ENCODE results near the gene LBX1.

Gene LBX1, protein sequence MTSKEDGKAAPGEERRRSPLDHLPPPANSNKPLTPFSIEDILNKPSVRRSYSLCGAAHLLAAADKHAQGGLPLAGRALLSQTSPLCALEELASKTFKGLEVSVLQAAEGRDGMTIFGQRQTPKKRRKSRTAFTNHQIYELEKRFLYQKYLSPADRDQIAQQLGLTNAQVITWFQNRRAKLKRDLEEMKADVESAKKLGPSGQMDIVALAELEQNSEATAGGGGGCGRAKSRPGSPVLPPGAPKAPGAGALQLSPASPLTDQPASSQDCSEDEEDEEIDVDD

DNA sequence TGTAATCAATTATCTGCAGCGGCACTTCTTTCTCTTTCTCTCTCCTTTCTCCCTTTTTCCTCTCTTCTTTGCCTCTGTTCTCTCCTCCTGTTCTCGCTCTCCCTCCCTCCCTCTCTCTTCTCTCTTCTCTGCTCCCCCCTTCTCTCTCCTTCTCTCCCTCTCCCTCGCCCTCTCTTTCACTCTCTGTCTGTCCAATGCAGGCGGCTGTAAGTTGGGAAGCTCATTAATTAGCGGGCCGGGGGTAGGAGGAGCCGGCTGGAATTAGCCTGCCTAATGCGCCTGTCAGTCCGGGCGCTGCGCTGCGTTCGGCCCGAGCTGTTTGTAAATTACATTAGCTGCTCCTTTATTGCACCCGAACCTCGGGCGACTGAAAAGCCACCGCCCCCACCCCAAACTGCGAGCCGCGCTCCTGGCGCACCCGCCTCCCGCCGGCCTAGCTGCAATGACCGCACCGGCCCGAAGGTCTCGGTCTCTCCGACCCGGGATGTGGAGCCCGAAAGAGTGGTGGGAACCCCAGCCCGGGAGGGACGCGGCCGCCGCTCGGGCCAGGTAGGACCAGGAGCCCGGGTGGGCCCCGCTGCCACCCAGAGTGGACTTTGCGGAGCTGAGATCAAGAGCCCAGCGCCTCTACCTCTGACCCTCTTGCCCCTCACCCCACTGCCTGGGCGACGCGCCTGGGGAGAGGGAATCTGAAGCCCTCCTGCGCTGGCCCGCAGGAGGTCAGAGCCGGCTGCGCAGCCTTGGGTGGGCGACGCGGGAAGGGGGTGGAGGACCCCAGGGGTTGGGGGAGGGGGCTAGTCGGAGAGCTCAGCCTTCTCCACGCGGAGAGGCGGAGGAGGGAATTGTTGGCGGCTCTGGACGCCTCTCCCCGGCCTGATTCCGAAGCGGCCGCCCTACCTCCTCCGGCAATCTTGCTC is at the start of gene LBX1:
TSS of gene LBX1 (minus strand) at position 198 of the 917 bp plus-strand sequence. CDS start 648 bp downstream, outside the sequence.
- DNase-seq: no peak

DNA sequence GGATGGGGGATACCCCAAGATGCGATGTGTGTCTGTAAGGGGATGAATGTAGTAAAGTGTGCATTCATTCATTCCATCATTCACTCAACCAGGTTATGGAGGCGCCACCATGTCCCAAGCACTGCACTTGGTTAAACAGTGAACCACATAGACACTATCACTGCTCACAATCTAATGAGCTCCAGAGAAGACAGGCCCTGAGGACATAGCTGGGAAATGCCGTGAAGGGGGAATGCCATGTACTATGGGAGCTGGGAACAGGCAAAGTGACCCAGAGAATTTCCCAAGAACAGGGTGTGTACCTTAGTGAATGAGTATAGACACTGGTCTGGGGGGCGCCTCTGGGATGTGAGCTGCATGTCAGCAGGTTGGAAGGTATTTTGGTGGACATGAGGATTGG is 44.5 kb upstream of the LBX1 start:
- no peak for DNase-seq

DNA sequence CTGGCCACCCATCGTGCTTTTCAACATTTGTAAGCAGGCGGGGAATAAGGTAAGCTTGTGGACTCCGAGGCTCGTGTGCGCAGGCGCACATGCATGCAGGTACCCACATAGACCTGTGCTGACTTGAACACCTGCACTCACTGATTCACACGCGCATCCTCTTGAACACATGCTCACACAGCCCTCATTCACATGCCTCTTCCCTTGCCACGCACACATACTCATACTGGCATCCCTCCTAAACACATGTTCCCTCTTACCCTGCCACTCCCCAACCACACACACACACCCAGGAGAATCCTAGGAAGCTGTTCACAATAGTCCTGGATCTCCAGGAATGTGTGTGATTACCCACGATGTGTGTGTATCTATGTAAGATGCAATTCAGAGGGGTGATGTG is 44.1 kb upstream of the LBX1 start:
- no peak for DNase-seq

DNA sequence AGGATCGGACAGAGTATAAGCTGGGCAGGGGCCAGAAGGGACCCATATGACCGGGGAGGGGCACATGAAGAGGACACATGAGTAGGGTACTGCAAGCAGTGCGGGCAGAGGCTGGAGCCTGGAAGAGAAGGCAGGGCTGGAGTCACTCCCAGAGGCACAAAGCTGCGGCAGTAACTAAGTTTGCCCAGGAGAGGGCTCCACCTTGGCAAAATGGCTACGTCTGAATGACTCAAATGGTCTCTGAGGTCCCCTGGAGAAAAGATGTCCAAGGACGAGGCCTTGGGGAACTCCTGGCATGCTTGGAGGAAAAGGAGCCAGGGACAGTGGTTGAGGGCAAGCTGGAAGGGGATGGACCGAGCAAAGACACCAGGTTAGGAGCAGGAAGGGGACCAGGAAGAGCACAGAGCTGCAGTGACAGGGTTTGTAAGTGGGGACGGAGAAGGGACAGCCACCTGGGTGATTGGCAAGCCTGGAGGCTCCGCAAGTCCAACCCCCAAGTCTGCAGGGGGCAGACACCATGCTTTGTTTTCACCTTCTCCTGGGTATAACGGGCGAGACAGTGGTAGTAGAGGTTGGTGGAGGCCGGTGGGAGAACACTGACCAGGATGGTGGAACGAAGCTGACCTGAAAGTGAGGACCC is 43.1 kb upstream of the LBX1 start:
- peak; percentile 42 for DNase-seq

DNA sequence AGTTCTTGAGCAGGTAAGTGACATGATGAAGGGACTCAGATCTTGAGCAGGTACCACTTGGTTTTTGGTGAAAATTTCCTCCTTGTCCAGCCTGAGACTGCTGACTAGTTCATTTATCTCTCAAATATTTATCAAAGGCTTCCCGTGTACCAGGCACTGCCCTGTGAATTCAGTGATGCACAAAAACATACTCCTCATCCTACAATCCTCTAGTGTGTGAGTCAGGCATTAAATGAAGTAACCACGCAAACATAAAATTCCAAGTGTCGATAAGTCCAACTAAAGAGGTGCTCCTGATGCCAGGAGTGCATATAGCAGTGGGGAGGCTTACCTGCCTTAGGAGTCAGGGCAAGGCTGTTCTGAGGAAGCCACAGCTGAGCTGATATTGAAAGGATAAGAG is 41.5 kb upstream of the LBX1 start:
- DNase-seq: no peak

DNA sequence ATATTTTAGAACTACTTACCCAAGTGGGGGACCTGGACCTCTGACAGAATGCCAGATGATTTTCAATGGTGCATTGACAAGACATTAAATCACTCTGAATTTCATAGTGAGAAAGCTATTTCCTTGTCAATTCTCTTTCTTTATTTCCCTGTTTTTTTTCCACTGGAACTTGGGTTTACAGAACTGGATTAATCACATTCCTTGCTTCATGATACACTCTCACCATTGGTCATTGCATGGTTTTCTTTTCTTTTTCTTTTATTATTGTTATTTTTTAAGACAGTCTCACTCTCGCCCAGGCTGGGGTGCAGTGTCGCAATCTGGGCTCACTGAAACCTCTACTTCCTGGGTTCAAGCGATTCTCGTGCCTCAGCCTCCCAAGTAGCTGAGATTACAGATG is 38.5 kb upstream of the LBX1 start:
- DNase-seq: no peak

DNA sequence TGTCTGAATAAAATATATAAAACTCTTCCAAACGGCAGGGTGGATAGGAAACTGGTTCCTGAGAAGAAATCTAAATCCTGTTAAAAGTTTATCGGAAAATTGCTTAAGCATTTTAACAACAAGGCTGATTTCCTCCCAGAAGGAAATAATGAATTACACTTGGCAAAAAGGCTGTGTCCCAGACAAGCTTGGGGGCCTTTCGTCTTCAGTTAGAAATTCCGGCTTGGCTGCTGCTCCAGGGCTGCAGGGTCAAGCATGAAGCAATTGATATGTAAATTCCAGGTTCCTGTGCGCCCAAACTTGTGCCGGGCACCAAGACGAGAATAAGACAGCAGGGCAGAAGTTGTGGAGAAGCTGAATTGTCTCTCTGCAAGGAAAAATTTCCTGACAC is 38.0 kb upstream of the LBX1 start:
- no peak for DNase-seq

DNA sequence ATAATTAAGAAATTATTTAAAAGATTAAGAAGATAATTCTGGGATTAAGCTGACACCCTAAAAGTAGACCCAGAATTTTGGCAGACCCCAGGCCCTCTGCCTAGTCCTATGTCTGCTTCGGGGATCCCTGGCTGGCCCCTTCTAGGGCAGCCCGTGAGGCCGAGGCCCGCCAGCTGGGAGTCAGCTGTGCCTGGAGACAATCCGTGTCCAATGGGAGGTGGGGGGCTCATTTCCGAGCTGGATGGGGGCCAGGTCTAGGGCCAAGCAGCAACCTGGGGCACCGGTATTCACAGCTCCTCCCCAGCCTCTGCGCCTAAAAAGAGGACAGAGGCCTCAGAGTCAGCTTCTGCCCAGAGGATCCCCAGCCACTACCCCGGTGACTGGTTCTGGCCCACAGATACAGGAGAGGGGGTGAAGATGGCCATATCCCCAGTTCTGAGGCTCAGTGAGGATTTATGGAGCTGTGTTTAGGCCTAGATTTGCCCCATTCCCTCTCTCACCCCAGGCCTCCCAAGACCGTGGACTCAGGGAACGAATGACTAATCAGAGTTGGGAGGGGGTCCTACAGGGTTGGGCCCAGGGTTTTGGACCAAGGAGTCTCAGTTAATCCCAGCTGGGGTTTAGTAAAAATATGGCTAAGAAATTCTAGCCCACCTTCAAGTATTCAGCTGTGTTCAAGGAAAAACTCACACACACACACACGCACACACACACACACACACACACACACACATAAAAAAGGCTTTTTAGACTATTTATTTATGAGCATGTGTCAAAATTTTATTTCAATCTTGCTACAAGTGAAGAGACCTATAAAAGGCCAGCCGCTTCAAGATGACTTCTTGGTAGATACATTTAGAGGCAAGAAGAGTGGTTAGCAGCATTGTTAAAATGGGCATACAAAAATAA is 37.4 kb upstream of the LBX1 start:
- DNase-seq: no peak

DNA sequence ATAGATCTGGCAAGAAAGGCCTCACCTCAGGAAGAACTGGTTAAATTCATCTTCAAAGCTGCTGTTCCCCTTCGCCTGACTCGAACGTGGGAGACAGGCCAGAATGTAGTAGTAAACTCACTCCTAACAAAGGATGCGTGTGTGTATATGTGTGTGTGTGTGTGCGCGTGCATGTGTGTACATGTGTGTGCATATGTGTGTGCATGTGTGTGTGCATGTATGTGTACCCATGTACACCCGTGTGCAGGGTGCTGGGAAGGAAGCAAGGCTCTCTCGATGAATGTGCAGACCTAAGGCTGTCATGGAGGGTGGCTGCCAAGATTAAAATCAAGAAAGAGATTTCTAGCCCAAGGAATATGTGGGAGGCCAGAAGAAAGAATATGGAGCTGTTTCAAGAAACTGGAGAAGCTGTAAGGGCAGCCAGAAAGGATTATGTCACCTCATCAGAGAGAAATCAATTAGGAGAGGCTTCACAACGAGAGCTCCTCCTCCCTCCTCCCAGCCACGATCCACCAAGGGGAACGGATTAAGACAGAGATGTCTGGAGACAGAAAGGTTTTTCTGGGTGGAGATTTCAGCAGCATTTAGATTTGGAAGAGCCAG is 34.0 kb upstream of the LBX1 start:
- DNase-seq: no peak

DNA sequence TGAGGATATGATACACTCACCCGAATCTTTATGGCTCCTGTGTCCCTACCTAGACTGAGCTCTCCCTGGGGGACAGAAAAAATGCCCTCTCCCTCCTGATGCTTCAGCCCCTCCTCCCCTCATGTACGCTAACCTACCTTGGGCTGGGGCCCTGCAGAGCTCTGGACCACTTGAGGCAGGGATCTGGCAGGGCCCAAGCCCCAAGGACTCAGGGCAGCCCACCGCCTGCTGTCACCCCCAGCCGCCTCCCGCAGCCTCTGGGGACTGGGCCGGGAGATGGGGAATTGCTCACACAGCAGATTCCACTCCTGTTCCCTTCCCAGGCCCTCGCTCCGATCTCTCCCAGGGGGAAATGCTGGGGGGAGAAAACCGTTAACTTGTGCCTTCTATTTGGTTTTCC is 32.9 kb upstream of the LBX1 start:
- no peak for DNase-seq

DNA sequence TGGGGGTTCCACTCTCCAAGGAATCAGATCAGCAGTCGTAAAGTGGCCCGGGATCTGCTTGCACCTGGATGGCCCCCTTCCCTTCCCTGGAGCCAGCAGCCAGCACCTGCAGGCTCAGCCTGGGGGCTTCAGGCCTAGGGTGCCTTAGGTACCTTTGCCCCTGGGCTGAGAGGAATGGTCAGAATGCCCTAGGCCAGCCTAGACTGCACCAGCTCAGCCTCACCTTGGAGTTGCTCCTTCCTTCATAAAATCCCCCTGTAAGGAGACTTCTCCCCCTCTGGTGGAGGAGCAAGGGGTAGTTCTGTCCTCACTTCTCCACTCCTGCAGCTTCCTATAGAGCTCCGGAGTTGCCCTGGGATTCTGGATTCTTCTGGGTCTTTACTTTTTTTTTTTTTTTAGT is 32.4 kb upstream of the LBX1 start:
- DNase-seq: no peak

DNA sequence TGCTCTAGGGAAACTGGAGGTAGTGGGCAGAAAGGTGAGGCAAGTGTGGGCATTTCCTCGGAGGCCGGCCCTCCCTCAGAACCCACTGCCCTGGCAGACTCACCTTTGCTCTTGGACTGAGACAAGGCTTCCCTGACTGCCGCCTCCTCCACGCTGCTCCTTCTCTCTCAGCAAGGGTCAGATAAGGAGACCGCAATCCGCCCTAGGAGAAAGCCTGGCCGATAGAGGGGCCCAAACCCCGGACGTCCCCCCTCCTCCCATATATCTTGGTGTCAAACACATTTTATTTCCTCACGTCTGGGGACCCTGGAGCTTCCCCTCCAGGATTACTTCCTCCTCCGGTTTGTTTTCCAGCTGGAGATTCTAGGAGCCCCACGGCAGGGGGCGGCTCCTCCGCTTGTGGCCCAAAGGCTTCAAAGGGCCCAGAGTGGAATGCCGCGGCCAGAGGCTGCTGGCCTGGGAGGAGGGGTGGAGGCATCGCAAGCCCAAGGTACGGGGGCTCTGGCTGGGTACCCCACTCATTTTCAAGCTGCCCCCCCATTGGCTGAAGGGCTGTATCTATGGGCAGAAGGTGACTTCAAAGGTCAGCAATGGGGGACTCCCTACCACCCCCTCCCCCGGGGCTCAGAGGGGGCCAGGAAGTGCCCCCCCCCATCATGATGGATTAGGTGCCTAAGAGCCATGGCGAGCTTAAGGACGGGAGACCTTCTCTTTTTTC is 31.7 kb upstream of the LBX1 start:
- DNase-seq: no peak

DNA sequence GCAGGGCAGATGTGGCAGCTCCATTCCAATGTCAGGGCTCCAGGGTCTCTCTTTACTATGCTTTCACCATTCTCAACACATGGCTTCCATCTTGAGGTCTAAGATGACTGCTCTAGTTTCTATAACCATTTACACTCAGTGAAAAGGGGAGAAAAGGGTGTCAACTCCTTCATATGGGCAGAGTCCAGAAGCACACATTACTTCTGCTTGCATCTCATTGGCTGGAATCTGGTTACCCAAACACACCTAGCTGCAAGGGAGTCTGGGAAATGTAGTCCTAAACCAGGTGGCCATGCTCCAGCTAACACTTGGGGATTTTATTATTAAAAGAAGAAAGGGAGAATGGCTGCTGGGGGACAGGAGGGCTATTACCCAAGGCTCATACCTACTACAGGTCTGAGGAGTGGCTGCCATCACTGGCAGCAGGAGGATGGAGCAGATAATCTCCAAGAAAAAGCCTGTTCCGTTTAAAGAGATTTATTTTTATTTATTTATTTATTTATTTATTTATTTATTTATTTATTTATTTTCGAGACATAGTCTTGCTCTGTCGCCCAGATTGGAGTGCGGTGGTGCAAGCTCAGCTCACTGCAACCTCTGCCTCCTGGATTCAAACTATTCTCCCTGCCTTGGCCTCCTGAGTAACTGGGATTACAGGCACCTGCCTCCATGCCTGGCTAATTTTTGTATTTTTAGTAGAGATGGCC is 29.1 kb upstream of the LBX1 start:
- no peak for DNase-seq

DNA sequence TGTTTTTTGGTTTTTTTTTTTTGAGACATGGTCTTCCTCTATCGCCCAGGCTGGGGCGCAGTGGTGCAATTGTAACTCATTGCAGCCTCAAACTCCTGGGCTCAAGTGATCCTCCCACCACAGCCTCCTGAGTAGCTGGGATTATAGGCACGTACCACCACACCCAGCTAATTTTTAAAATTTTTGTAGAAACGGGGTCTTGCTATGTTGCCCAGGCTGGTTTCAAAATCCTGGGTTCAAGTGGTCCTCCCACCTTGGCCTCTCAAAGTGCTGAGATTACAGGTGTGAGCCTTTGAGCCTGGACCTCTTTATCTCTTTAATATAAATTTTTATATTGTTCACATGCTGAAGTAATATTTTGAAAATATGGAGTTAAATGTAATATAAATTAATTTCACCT is 28.2 kb upstream of the LBX1 start:
- no peak for DNase-seq

DNA sequence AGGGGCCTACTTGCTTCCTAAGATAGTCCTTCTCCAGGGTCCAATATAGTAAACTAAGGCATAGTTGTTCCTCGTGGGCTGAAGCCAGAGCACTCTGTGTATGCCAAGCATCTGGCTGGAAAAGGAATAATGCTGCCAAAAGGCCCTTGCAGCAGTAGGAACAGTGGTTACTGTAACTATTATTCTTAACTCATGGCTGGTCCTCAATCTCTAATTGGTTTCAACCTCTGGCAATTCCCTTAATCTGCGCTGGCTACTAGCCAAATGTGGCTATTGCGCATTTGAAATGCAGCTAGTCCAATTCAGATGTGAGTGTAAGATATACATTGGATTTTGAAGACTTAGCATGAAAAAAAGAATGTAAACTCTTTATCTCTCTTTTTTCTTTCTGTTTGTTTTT is 27.8 kb upstream of the LBX1 start:
- no peak for DNase-seq

DNA sequence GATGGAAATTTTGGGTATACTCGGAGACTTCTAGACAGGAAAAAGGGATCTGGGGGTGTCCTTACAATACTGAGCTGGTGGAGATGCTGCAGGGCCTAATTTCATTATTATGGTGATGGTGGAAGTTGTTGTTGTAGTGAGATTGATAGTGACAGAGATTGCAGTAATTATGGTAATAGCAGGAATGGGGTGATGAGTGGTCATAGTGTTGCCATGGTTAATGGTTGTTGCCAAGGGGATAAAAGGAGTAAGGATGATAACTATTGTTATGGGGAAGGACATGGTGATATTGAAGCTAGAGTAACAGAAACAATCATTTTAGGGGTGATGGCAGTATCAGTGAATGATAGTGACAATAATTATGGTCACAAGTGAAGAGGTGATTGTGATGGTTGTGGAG is 27.1 kb upstream of the LBX1 start:
- DNase-seq: no peak

DNA sequence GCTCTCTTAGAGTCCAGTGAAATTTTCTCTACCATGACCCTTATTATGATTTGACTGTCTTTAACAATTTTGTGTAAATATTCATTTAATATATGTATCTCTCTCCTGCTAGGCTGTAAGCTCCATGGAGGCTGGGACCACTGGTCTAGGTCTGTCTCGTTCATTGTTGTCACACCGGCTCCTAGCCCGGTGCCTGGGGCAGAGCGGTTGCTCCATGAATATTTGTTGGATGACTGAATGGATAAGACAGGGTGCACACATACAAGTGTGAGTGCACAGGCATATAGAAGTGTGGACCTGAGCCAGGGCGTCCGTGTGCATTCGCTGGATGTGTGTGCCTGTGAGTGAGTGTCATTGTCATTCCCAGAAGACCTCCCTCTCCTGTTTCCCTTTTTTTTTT is 20.9 kb upstream of the LBX1 start:
- no peak for DNase-seq

DNA sequence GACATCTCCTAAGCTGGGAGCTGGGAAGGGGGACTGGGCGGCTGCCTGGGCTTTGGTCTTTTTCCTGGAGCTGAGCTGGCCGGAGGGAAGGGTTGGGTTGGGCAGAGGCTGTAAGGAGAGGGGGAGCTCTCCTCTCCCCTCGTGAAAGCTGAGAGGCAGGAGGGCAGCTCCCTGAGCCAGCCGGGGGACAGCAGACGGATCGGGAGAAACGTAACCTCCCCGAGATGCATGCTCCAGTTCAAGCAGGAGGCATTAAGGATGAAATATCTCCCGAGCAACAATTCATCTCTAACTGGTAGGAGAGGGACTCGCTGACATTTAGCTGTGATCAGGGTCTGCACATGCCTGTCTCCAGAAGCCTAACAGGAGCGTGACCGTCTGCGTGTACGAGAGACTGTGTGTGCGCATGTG is 19.9 kb upstream of the LBX1 start:
- no peak for DNase-seq

DNA sequence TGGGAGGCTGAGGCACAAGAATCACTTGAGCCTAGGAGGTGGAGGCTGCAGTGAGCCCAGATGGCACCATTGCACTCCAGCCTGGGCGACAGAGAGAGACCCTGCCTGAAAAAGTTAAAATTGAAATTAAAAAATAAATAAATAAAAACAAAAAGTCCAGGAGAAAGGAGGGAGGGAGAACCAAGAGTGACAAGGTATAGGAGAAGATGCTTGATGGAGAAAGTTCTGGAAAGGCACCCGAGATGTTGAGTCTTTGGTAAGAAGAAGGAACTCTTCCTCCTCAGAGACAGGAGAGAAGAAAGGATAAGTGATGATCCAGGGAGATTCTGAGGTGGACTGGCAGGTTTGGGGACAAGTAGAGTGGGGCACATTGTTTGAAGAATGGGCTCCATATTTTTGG is 17.4 kb upstream of the LBX1 start:
- no peak for DNase-seq

DNA sequence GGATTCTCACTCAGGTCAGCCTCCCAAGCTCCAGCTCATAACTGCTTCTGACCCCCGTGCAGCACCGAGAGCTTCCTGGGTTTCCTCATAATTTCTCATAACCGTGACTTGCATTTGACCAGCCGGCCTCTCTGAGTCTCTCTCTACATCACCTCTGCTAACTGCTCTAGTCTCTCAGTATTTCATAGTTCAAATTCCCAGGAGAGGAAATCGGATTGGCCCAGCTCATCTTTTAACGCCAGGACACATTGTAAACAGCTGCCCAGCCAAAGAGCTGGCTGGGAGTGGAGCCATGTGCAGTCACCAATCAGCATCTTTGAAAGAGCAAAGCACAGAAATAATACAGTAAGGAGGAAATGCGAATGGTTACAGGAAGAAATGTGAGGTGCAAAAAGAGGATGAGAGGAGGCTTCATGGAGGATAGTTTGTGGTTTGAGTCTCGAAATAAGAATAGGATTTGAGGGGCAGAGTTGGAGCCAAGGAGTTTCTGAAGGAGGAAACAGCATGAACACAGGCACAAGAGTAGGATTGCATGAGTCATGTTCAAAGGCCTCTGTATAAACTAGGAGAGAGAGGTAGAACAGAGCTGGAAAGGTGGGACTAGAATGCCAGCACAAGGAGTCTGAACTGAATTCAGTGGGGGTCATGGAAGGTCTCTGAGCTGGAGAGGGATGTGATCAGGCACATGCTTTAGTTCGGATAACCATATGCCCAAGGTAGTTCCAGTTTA is 15.2 kb upstream of the LBX1 start:
- no peak for DNase-seq

All from NCI-H2171 treated with DMSO at 0.1 percent for 48 hours (cell line).